Mesodermal cell (in vitro differentiated cells): ENCODE measurements around the gene CLEC2D.

Source experiments
- H3K27ac ChIP-seq: 2 replicates; pipeline ENCODE4 v1.7.0; 2013; ENCODE audit warnings: mild to moderate bottlenecking, low read depth, low read length, moderate library complexity; ENCODE audit not compliant: severe bottlenecking
- H3K36me3 ChIP-seq: 2 replicates; pipeline ENCODE4 v1.7.1; 2013; ENCODE audit warnings: mild to moderate bottlenecking, low read length, moderate library complexity; ENCODE audit not compliant: control insufficient read depth, insufficient read depth
- H3K4me1 ChIP-seq: one replicate; pipeline ENCODE4 v1.7.1; 2013; ENCODE audit warnings: mild to moderate bottlenecking, low read length; ENCODE audit not compliant: insufficient read depth, control insufficient read depth, poor library complexity, severe bottlenecking
- H3K4me3 ChIP-seq: 2 replicates; pipeline ENCODE4 v1.7.0; 2013; ENCODE audit warnings: low read length, control low read depth, mild to moderate bottlenecking; ENCODE audit not compliant: insufficient read depth, poor library complexity, severe bottlenecking; ENCODE audit errors: extremely low read depth
- H3K9me3 ChIP-seq: 2 replicates; pipeline ENCODE4 v1.7.1; 2013; ENCODE audit warnings: mild to moderate bottlenecking, low read length, moderate library complexity; ENCODE audit not compliant: control insufficient read depth
- WGBS, 2 experiments: methylation state at CpG; one replicate each; pipeline ENCODE4 v1.1.5; 2013; ENCODE audit warnings: missing lambda C conversion rate in 2 of 2; ENCODE audit not compliant: insufficient coverage in 2 of 2; 5-methylcytosine and 5-hydroxymethylcytosine counted together

Gene CLEC2D

GRCh38 chr12:9741726-9742125 is 72.2 kb downstream of the CLEC2D start:
- no peak overlapping the region for H3K4me3 ChIP-seq
- H3K9me3 ChIP-seq, result no peaks in the 10 kb centered on the region
- no peaks in the 10 kb centered on the region for H3K36me3 ChIP-seq
- WGBS, 2 experiments, result no CpG with 5 or more reads among the region's 4 CpGs
- H3K4me1 ChIP-seq, result no peaks in the 10 kb centered on the region
- no peak overlapping the region for H3K27ac ChIP-seq

GRCh38 chr12:9742661-9743060 is 73.1 kb downstream of the CLEC2D start:
- Histone ChIP-seq H3K9me3 (no peaks in the 10 kb centered on the region), H3K4me3 (no peak overlapping the region), H3K4me1 (no peaks in the 10 kb centered on the region), H3K27ac (no peak overlapping the region), H3K36me3 (no peaks in the 10 kb centered on the region)
- 80 to 91% methylated on average over 4 of the region's 5 CpGs for WGBS, 2 experiments

GRCh38 chr12:9745199-9745598 is 75.7 kb downstream of the CLEC2D start:
- Histone ChIP-seq H3K36me3 (no peaks in the 10 kb centered on the region), H3K27ac (peak overlapping the region; percentile 23), H3K4me3 (no peak overlapping the region), H3K9me3 (no peaks in the 10 kb centered on the region), H3K4me1 (no peaks in the 10 kb centered on the region)
- 80 to 100% methylated on average over 1 of the region's 3 CpGs for WGBS, 2 experiments
